Gastroesophageal sphincter (tissue), 3 donors: Measurements from ENCODE around the gene KMT2C.
A peak's percentile ranks its signal among the peaks of the same experiment; 100 is the strongest.

Experiments
- POLR2A ChIP-seq, 2 donors: fragments of 450-650 bp; IDR thresholded peaks; one replicate each; pipeline ENCODE4 v1.6.1; 2017; ENCODE audit warnings: antibody characterized with exemption in 2 of 2, mild to moderate bottlenecking in 2 of 2, moderate library complexity in 1 of 2
- POLR2AphosphoS5 ChIP-seq: sonication (generic); formaldehyde crosslinking; IDR thresholded peaks from one replicate; pipeline ENCODE4 v1.6.1; 2017; ENCODE audit warnings: antibody characterized with exemption
- TF ChIP-seq, protein P1 (sequence below), 4 experiments: fragments of 200-600 bp in 2 of 4; fragments of 450-650 bp in 2 of 4; sonication (generic) in 1 of 4; IDR thresholded peaks; one replicate each; pipeline ENCODE4 v1.5.1; 2017 to 2019; ENCODE audit warnings: antibody characterized with exemption in 4 of 4, mild to moderate bottlenecking in 2 of 4, moderate library complexity in 2 of 4

DNA sequence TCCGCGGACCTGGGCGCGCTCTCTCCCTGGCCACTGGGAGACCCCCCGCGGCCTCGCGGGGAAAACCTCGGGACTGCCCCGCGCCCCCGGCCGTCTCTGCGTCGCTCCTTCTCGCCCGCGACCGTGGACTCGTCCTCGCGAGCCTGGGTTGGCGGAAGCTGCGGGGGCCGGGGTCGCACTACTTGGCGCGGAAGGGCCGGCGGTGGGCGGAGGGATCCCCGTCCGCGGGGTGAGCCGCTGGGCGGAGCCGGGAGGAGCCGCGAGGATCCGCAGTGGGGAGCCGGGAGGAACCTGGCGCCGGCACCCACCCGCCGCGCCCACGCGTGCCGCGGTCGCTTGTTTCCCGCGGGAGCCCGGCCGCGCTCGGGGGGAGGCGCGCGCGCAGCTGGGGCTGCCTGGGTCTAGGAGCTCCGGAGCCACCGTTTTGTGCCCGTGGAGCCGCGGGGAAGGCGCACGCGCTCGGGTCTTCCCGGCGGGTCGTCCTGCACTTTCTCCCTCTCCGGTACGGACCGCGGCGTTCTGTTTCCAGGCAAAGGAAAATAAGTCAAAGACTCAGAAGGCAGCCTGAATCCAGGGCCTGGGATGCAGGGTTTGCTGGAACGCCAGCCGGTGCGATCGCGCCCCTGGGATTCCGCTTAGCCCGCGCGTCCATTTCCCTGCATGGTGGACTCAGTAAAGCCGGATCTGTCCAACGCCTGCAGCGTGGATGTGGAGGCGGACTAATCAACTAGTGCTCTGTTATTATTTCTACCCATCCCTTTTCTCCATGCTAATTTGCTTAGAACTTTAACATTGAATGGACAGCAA is 28.7 kb upstream of the KMT2C start:
- TF ChIP-seq, protein P1, sequence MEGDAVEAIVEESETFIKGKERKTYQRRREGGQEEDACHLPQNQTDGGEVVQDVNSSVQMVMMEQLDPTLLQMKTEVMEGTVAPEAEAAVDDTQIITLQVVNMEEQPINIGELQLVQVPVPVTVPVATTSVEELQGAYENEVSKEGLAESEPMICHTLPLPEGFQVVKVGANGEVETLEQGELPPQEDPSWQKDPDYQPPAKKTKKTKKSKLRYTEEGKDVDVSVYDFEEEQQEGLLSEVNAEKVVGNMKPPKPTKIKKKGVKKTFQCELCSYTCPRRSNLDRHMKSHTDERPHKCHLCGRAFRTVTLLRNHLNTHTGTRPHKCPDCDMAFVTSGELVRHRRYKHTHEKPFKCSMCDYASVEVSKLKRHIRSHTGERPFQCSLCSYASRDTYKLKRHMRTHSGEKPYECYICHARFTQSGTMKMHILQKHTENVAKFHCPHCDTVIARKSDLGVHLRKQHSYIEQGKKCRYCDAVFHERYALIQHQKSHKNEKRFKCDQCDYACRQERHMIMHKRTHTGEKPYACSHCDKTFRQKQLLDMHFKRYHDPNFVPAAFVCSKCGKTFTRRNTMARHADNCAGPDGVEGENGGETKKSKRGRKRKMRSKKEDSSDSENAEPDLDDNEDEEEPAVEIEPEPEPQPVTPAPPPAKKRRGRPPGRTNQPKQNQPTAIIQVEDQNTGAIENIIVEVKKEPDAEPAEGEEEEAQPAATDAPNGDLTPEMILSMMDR (IDR thresholded peaks at IDR 0.05): peak in 2 of 4 experiments; percentile 15
- TF ChIP-seq POLR2A (IDR thresholded peaks at IDR 0.05): peak; percentile 55 to 58
- peak; percentile 35 for TF ChIP-seq POLR2AphosphoS5
